H1 (cell line): ENCODE data around the gene NOS1AP. TPM values are rescaled to one million over a fixed set of nuclear protein-coding genes. Genes with fewer than 3 reads are reported as not detected.

Experiments
- CTCF ChIA-PET: fragments of 300-600 bp; sonication (Branson Sonifier 250); formaldehyde crosslinking; loops from one replicate; lab custom pipeline; 2021; ENCODE audit not compliant: partially characterized antibody; lab: Charles Lee
- POLR2A ChIA-PET: fragments of 300-600 bp; sonication (Branson Sonifier 250); formaldehyde crosslinking; loops from one replicate; lab custom pipeline; 2021; ENCODE audit warnings: inconsistent platforms; ENCODE audit not compliant: partially characterized antibody; lab: Charles Lee
- DNase-seq, 2 experiments: peaks; one replicate each; pipeline versions ENCODE4 v3.0.0 to v3.0.0-alpha.2; 2010 to 2022; ENCODE audit warnings: low spot score in 2 of 2, low read depth in 1 of 2, mixed read lengths in 1 of 2
- FAIRE-seq: peaks from 2 replicates; lab custom pipeline; 2011; peaks lifted over from hg19 to GRCh38; lab: Jason Lieb, UNC
- H2AFZ ChIP-seq: 2 replicates; pipeline ENCODE4 v1.8.1; 2012; ENCODE audit warnings: low read length, inconsistent platforms
- H2AK5ac ChIP-seq: 2 replicates; pipeline ENCODE4 v1.6.1; 2013; ENCODE audit warnings: low read depth, low read length
- H2BK120ac ChIP-seq: replicated peaks from 2 replicates; pipeline ENCODE3; 2013; ENCODE audit warnings: low read depth, low read length, inconsistent platforms
- H2BK12ac ChIP-seq: 2 replicates; pipeline ENCODE4 v1.6.1; 2013; ENCODE audit warnings: low read depth, low read length
- H2BK15ac ChIP-seq: 2 replicates; pipeline ENCODE4 v1.6.1; 2013; ENCODE audit warnings: low read length
- H2BK20ac ChIP-seq: 2 replicates; pipeline ENCODE4 v1.6.1; 2013; ENCODE audit warnings: low read length
- H2BK5ac ChIP-seq: 2 replicates; pipeline ENCODE4 v1.6.1; 2013; ENCODE audit warnings: low read depth, low read length
- H3K14ac ChIP-seq: 2 replicates; pipeline ENCODE4 v1.6.1; 2013; ENCODE audit warnings: inconsistent platforms; ENCODE audit not compliant: insufficient read length
- H3K18ac ChIP-seq: 2 replicates; pipeline ENCODE4 v1.6.1; 2013; ENCODE audit warnings: low read length; ENCODE audit errors: extremely low read depth
- H3K23ac ChIP-seq: 2 replicates; pipeline ENCODE4 v1.6.1; 2013; ENCODE audit warnings: inconsistent platforms; ENCODE audit not compliant: insufficient read length
- H3K23me2 ChIP-seq: 2 replicates; pipeline ENCODE4 v1.6.1; 2013; ENCODE audit warnings: low read depth, low read length
- H3K27ac ChIP-seq: 2 replicates; pipeline ENCODE4 v1.6.1; 2011; ENCODE audit warnings: low read depth, low read length, inconsistent platforms
- H3K27me3 ChIP-seq, 4 experiments: replicated peaks in 1 of 4; 1 replicate in 1 of 4; 2 replicates in 3 of 4; pipeline versions ENCODE4 v1.6.1 to v1.8.1; 2011 to 2013; ENCODE audit warnings: low read length in 3 of 4, mild to moderate bottlenecking in 3 of 4, inconsistent platforms in 2 of 4, mixed read lengths in 2 of 4, moderate library complexity in 1 of 4; ENCODE audit not compliant: control insufficient read depth in 3 of 4, insufficient read depth in 3 of 4; ENCODE audit errors: extremely low read depth in 1 of 4
- H3K36me3 ChIP-seq, 4 experiments: 2 replicates each; pipeline versions ENCODE4 v1.6.1 to v1.8.1; 2011 to 2013; ENCODE audit warnings: mild to moderate bottlenecking in 4 of 4, low read length in 3 of 4, moderate library complexity in 2 of 4, control low read depth in 1 of 4, inconsistent platforms in 1 of 4; ENCODE audit not compliant: insufficient read depth in 4 of 4, control insufficient read depth in 2 of 4
- H3K4ac ChIP-seq: replicated peaks from 2 replicates; pipeline ENCODE3; 2013; ENCODE audit warnings: low read length, low read depth, mixed read lengths, inconsistent platforms; ENCODE audit not compliant: insufficient read length
- H3K4me1 ChIP-seq, 4 experiments: replicated peaks in 1 of 4; 1 replicate in 1 of 4; 2 replicates in 3 of 4; pipeline versions ENCODE4 v1.6.1 to v1.8.1; 2011 to 2013; ENCODE audit warnings: low read length in 3 of 4, inconsistent platforms in 2 of 4, mixed read lengths in 1 of 4; ENCODE audit not compliant: insufficient read depth in 4 of 4, control insufficient read depth in 3 of 4
- H3K4me2 ChIP-seq, 2 experiments: 2 replicates each; pipeline versions ENCODE4 v1.6.1 to v1.8.1; 2011 to 2013; ENCODE audit warnings: low read depth in 2 of 2, low read length in 2 of 2, control low read depth in 1 of 2, inconsistent platforms in 1 of 2, mild to moderate bottlenecking in 1 of 2; ENCODE audit not compliant: insufficient read depth in 1 of 2
- H3K4me3 ChIP-seq, 4 experiments: fragments of 200-600, 300-600 bp in 1 of 4; sonication (generic), shearing (Covaris generic), sonication (Bioruptor Twin) in 1 of 4; 2 replicates each; pipeline versions ENCODE4 v1.5.1 to v1.8.1; 2011 to 2016; ENCODE audit warnings: low read length in 4 of 4, low read depth in 3 of 4, control low read depth in 2 of 4, inconsistent platforms in 2 of 4, mild to moderate bottlenecking in 2 of 4, mixed read lengths in 1 of 4, moderate library complexity in 1 of 4; ENCODE audit not compliant: insufficient read depth in 2 of 4; ENCODE audit errors: extremely low read depth in 1 of 4
- H3K56ac ChIP-seq: replicated peaks from 2 replicates; pipeline ENCODE3; 2013; ENCODE audit warnings: low read depth, mild to moderate bottlenecking, mixed read lengths, low read length, inconsistent platforms; ENCODE audit not compliant: insufficient read length
- H3K79me1 ChIP-seq: 2 replicates; pipeline ENCODE4 v1.6.1; 2013; ENCODE audit warnings: low read depth, low read length, control low read depth
- H3K79me2 ChIP-seq, 2 experiments: 2 replicates each; pipeline versions ENCODE4 v1.6.1 to v1.8.1; 2012 to 2013; ENCODE audit warnings: low read length in 2 of 2, mild to moderate bottlenecking in 2 of 2, inconsistent platforms in 1 of 2; ENCODE audit not compliant: insufficient read depth in 2 of 2, control insufficient read depth in 1 of 2
- H3K9ac ChIP-seq, 4 experiments: replicated peaks in 1 of 4; 1 replicate in 1 of 4; 2 replicates in 3 of 4; pipeline versions ENCODE4 v1.6.1 to v1.8.1; 2011 to 2013; ENCODE audit warnings: low read depth in 3 of 4, low read length in 3 of 4, control low read depth in 2 of 4, mild to moderate bottlenecking in 2 of 4, moderate library complexity in 2 of 4, inconsistent platforms in 1 of 4; ENCODE audit errors: extremely low read depth in 1 of 4
- H3K9me3 ChIP-seq, 2 experiments: 2 replicates each; pipeline versions ENCODE4 v1.6.1 to v1.8.1; 2012 to 2013; ENCODE audit warnings: mild to moderate bottlenecking in 2 of 2, moderate library complexity in 2 of 2, control low read depth in 1 of 2, inconsistent platforms in 1 of 2, low read depth in 1 of 2, low read length in 1 of 2, mixed read lengths in 1 of 2; ENCODE audit not compliant: insufficient read depth in 2 of 2
- H4K20me1 ChIP-seq, 2 experiments: replicated peaks in 1 of 2; 2 replicates each; pipeline versions ENCODE3 to v1.8.1; 2011 to 2013; ENCODE audit warnings: inconsistent platforms in 2 of 2, low read length in 2 of 2, mild to moderate bottlenecking in 1 of 2; ENCODE audit not compliant: insufficient read depth in 2 of 2, control insufficient read depth in 1 of 2
- H4K5ac ChIP-seq: 2 replicates; pipeline ENCODE4 v1.6.1; 2013; ENCODE audit warnings: low read length, low read depth, mixed read lengths, inconsistent platforms; ENCODE audit not compliant: insufficient read length
- H4K8ac ChIP-seq: 2 replicates; pipeline ENCODE4 v1.8.0; 2013; ENCODE audit warnings: mild to moderate bottlenecking, moderate library complexity, low read length, inconsistent platforms; ENCODE audit not compliant: insufficient read depth; ENCODE audit errors: extremely low read depth
- H4K91ac ChIP-seq: replicated peaks from 2 replicates; pipeline ENCODE3; 2013; ENCODE audit warnings: low read length, mixed read lengths, inconsistent platforms; ENCODE audit not compliant: insufficient read length
- BRCA1 ChIP-seq: IDR thresholded peaks from 2 replicates; pipeline ENCODE4 v1.6.1; 2012; ENCODE audit warnings: low read depth, low read length, improper control_type of control experiment
- CBX8 ChIP-seq: fragments of 300-800, 300-1000 bp; sonication (generic); IDR thresholded peaks from 2 replicates; pipeline ENCODE4 v1.7.1; 2016; ENCODE audit warnings: low read depth, low read length, borderline replicate concordance
- CTBP2 ChIP-seq: IDR thresholded peaks from 2 replicates; pipeline ENCODE4 v1.7.0; 2011; ENCODE audit warnings: borderline replicate concordance, mild to moderate bottlenecking, moderate library complexity, mixed read lengths, low read length; ENCODE audit not compliant: insufficient read depth, insufficient read length
- GABPA ChIP-seq: IDR thresholded peaks from 2 replicates; pipeline ENCODE4 v1.6.1; 2011; ENCODE audit warnings: mild to moderate bottlenecking, low read length, moderate library complexity, borderline replicate concordance; ENCODE audit not compliant: insufficient read depth
- JUND ChIP-seq: IDR thresholded peaks from 2 replicates; pipeline ENCODE4 v1.6.1; 2011; ENCODE audit warnings: mild to moderate bottlenecking, improper control_type of control experiment, low read length
- KDM1A ChIP-seq: fragments of 200-600, 300-600 bp; sonication (generic); IDR thresholded peaks from 2 replicates; pipeline ENCODE4 v1.7.1; 2016; ENCODE audit warnings: mild to moderate bottlenecking, low read length, borderline replicate concordance
- NANOG ChIP-seq: IDR thresholded peaks from 2 replicates; pipeline ENCODE4 v1.6.1; 2011; ENCODE audit warnings: low read length, low read depth, mild to moderate bottlenecking, inconsistent platforms; ENCODE audit not compliant: insufficient read depth, poor library complexity, severe bottlenecking
- RFX5 ChIP-seq: IDR thresholded peaks from 2 replicates; pipeline ENCODE4 v1.6.1; 2011; ENCODE audit warnings: low read depth, low read length, improper control_type of control experiment, borderline replicate concordance
- SAP30 ChIP-seq: fragments of 300-600 bp; sonication (generic); IDR thresholded peaks from 2 replicates; pipeline ENCODE4 v1.7.1; 2012; ENCODE audit warnings: low read length, moderate library complexity, mild to moderate bottlenecking, inconsistent platforms; ENCODE audit not compliant: insufficient read depth, insufficient replicate concordance
- SIRT6 ChIP-seq: IDR thresholded peaks from one replicate; pipeline ENCODE4 v1.7.1; 2012; ENCODE audit warnings: low read length, inconsistent platforms
- WGBS, 2 experiments: shearing (Covaris generic) in 1 of 2; methylation state at CpG; one replicate each; pipeline versions ENCODE4 v1.1.6 to v1.1.7; 2013 to 2015; ENCODE audit warnings: low lambda C conversion rate in 2 of 2, mixed read lengths in 2 of 2, inconsistent platforms in 1 of 2, low coverage in 1 of 2, missing lambda C conversion rate in 1 of 2; ENCODE audit not compliant: insufficient replicate concordance in 2 of 2, insufficient coverage in 1 of 2, insufficient read length in 1 of 2; ENCODE audit errors: extremely low coverage in 1 of 2, missing lambda C conversion rate in 1 of 2; 5-methylcytosine and 5-hydroxymethylcytosine counted together
- polyA plus RNA-seq, 7 experiments: library from polyadenylated mRNA; depleted of rRNA in 3 of 7; stranded (reverse) in 5 of 7; unstranded in 2 of 7; fragments of >200 nt in 5 of 7; fragments of 200-250 nt in 2 of 7; gene quantifications; 1 replicate in 5 of 7; 2 replicates in 1 of 7; 4 replicates in 1 of 7; pipeline versions ENCODE4 v1.2.1 to v1.2.3, GENCODE V29; 2011 to 2013; ENCODE audit warnings: missing spikeins in 2 of 7, mixed read lengths in 2 of 7
- total RNA-seq: library from RNA; stranded (reverse); fragmentation: NEBNext Ultra II Directional; extraction: Animal tissue kit (Norgen Biotek cat#: 25700); gene quantifications from 2 replicates; pipeline ENCODE4 v1.2.1, GENCODE V29; 2021
- TF ChIP-seq, protein P1 (sequence below): IDR thresholded peaks from 2 replicates; pipeline ENCODE4 v1.6.1; 2012; ENCODE audit warnings: inconsistent platforms

Gene NOS1AP
- total and polyA plus RNA-seq, 2 of the 8 experiments (the other 6 are each of a cell fraction or from before 2014, with no cell fraction given): 2.4 to 12.1 TPM

GRCh38 chr1:162234571-162234970 lies 165.1 kb downstream of the NOS1AP start:
- Histone ChIP-seq H3K27me3 (no peaks in the 10 kb centered on the region), H4K5ac (no peak overlapping the region), H3K9me3 (no peaks in the 10 kb centered on the region), H3K23ac (no peak overlapping the region), H3K4me1 (peaks cover 0 to 21% (median 7%) of the 10 kb centered on the region in 4 experiments; a peak in 6 of 7 replicates), H3K79me1 (no peaks in the 10 kb centered on the region; the same call in 1 of the 2 replicates), H2BK12ac (no peak overlapping the region), H3K56ac (no peak overlapping the region), H2AK5ac (no peak overlapping the region), H4K8ac (no peak overlapping the region), H3K4me2 (no peak overlapping the region), H3K79me2 (peaks cover 0 to 29% of the 10 kb centered on the region in 2 experiments; a peak in 2 of 4 replicates), H3K9ac (no peak overlapping the region), H2BK5ac (no peak overlapping the region), H3K4ac (no peak overlapping the region), H4K20me1 (no peaks in the 10 kb centered on the region), H3K27ac (no peak overlapping the region), H3K36me3 (no peaks in the 10 kb centered on the region; a peak in 1 of 8 replicates), H2BK15ac (no peak overlapping the region), H2BK120ac (no peak overlapping the region), H3K4me3 (no peak overlapping the region), H3K23me2 (no peaks in the 10 kb centered on the region), H2BK20ac (no peak overlapping the region), H3K14ac (no peak overlapping the region), H4K91ac (no peak overlapping the region), H3K18ac (no peak overlapping the region), H2AFZ (no peak overlapping the region)
- DNase-seq: no peak
- POLR2A ChIA-PET: interaction anchor here (1.2 kb wide), 1 partner anchor 164 kb away, joined by 3 read pairs; no protein-coding TSS in a partner anchor
- no peak for TF ChIP-seq RFX5
- TF ChIP-seq, protein P1, sequence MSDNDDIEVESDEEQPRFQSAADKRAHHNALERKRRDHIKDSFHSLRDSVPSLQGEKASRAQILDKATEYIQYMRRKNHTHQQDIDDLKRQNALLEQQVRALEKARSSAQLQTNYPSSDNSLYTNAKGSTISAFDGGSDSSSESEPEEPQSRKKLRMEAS: no peak
- no peak for TF ChIP-seq GABPA
- no peak for TF ChIP-seq SAP30
- no peak for TF ChIP-seq NANOG
- TF ChIP-seq CTBP2: no peak
- TF ChIP-seq KDM1A: no peak
- TF ChIP-seq CBX8: no peak
- no peak for TF ChIP-seq BRCA1
- TF ChIP-seq JUND: no peak
- TF ChIP-seq SIRT6: no peak
- FAIRE-seq: no peak
- CTCF ChIA-PET: interaction anchor here (0.9 kb wide), 1 partner anchor 178 kb away, joined by 3 read pairs; no protein-coding TSS in a partner anchor
- WGBS, 2 experiments: 82% methylated on average over 2 of the region's 2 CpGs; no CpG with 5 or more reads in 1 of the 2 experiments
